ENCODE results near the gene NFATC4.
"Not testable (repeated sequence)": the region's sequence is repeated elsewhere in the genome, so short reads cannot be mapped to it uniquely, and the experiment has no call there.

The NFATC4 gene

GRCh38 chr14:24339284-24340151, 28.5 kb upstream of the NFATC4 start, which contains the start of gene RIPK3:
Gene RIPK3 (minus strand): TSS chr14:24339991. CDS start chr14:24339826, 165 bp downstream.
- DNase-seq = no peak

- DNase-seq = no peak
Observed at GRCh38 chr14:24340606-24341005, 27.4 kb upstream of the NFATC4 start.

- DNase-seq = no peak
Observed at GRCh38 chr14:24342889-24343288, 25.1 kb upstream of the NFATC4 start.

- DNase-seq = no peak
Observed at GRCh38 chr14:24343795-24344660, 24.0 kb upstream of the NFATC4 start.

- no peak for DNase-seq
Observed at GRCh38 chr14:24347134-24347533, 20.9 kb upstream of the NFATC4 start.

- DNase-seq = no peak
Observed at GRCh38 chr14:24348186-24348585, 19.8 kb upstream of the NFATC4 start.

- DNase-seq = no peak
Observed at GRCh38 chr14:24349742-24350141, 18.2 kb upstream of the NFATC4 start.

GRCh38 chr14:24351517-24351916, 16.5 kb upstream of the NFATC4 start:
- no peak for DNase-seq

- no peak for DNase-seq
Observed at GRCh38 chr14:24353559-24354481, 14.2 kb upstream of the NFATC4 start.

- DNase-seq = not testable (repeated sequence)
Observed at GRCh38 chr14:24354482-24354825, 13.5 kb upstream of the NFATC4 start.

- no peak for DNase-seq
Observed at GRCh38 chr14:24355009-24355408, 13.0 kb upstream of the NFATC4 start.

GRCh38 chr14:24356208-24356607, 11.8 kb upstream of the NFATC4 start:
- no peak for DNase-seq

- no peak for DNase-seq
Observed at GRCh38 chr14:24360281-24360680, 7.7 kb upstream of the NFATC4 start.

- DNase-seq = no peak
Observed at GRCh38 chr14:24361326-24361725, 6.7 kb upstream of the NFATC4 start.

- no peak for DNase-seq
Observed at GRCh38 chr14:24362241-24362960, 5.6 kb upstream of the NFATC4 start.

GRCh38 chr14:24363401-24363800, 4.6 kb upstream of the NFATC4 start:
- no peak for DNase-seq

- DNase-seq = no peak
Observed at GRCh38 chr14:24364841-24365240, 3.1 kb upstream of the NFATC4 start.

GRCh38 chr14:24365600-24366412, 2.2 kb upstream of the NFATC4 start:
- peak; percentile 56 for DNase-seq

- no peak for DNase-seq
Observed at GRCh38 chr14:24366413-24366720, 1.6 kb upstream of the NFATC4 start.

- peak; percentile 74 for DNase-seq
Observed at GRCh38 chr14:24366721-24367513, 1.1 kb upstream of the NFATC4 start.

- DNase-seq = no peak
Observed at GRCh38 chr14:24368212-24368561, 203 bp downstream of the NFATC4 start.
